ENCODE measurements around the gene PWP1.

PWP1 gene

DNA sequence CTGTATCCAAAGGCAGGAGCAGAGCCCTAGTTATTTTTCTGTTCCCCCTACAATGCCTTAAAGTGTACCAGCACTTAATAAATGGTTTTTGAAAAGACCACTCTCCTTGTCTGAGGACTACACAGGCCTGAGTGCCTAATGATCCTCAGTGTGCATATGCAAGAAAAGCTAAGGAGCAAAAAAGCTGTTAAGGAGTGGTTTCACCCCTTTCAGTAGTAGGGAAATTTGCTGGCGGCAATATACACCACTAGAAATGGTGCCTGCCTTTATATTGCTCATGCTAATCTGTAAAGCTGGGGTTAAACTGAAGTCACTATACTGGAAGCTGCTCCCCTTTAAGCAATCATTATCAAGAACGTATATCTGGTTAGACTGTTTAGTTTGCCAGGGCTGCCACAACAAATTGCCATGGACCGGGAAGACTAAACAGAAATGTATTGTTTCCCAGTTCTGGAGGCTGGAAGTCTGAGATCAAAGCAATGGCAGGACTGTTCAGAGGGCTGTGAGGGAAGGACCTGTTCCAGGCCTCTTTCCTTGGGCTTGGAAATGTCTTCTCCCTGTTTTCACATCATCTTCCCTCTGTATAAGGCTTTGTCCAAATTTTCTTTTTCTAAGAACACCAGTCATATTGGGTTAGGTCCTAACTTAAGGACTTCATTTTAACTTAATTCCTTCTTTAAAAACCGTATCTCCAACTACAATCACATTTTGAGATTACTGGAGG lies 45.2 kb downstream of the PWP1 start:
- no peaks in the 10 kb centered on the region for H3K9me3 ChIP-seq (ENCODE audit: control insufficient read depth in 1 of 2, low read length in 2 of 2)
- H3K4me3 ChIP-seq (ENCODE audit: low read depth in 1 of 2, low read length in 2 of 2): no peak overlapping the region
- H3K9ac ChIP-seq (ENCODE audit: low read depth in 1 of 2, low read length in 2 of 2): no peak overlapping the region
- H3K36me3 ChIP-seq (ENCODE audit: control insufficient read depth in 1 of 2, insufficient read depth in 2 of 2, low read length in 2 of 2): peaks cover 27 to 32% of the 10 kb centered on the region in 2 donors
- H3K27ac ChIP-seq (ENCODE audit: low read depth, low read length): no peak overlapping the region
- no peaks in the 10 kb centered on the region for H3K27me3 ChIP-seq (ENCODE audit: control insufficient read depth in 1 of 2, insufficient read depth in 2 of 2, low read length in 2 of 2)
- no peaks in the 10 kb centered on the region for H3K4me1 ChIP-seq (ENCODE audit: control insufficient read depth in 1 of 2, insufficient read depth in 2 of 2, low read length in 2 of 2)

DNA sequence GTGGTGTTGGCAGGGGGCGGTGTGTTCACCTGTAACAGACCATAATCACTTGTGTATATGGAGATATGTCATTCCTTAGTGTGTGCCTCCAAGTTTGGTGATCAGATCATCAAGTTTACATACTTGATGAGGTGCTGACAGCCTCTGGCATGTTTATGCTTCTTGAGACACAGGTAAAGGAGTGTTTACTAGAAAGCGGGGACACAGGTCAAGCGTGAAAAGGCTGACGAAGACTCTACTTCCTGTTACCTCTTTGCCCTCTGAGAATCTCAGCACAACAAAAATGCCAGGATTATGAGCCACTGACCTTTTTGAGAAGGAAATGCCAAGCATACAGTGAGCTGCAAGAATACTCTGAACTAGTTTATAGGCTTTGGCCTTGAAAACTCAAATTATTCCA lies 45.8 kb downstream of the PWP1 start:
- H3K9ac ChIP-seq (ENCODE audit: low read depth in 1 of 2, low read length in 2 of 2): no peak overlapping the region
- no peaks in the 10 kb centered on the region for H3K27me3 ChIP-seq (ENCODE audit: control insufficient read depth in 1 of 2, insufficient read depth in 2 of 2, low read length in 2 of 2)
- H3K36me3 ChIP-seq (ENCODE audit: control insufficient read depth in 1 of 2, insufficient read depth in 2 of 2, low read length in 2 of 2): peaks cover 28 to 38% of the 10 kb centered on the region in 2 donors
- H3K9me3 ChIP-seq (ENCODE audit: control insufficient read depth in 1 of 2, low read length in 2 of 2): no peaks in the 10 kb centered on the region
- H3K4me3 ChIP-seq (ENCODE audit: low read depth in 1 of 2, low read length in 2 of 2): no peak overlapping the region
- no peak overlapping the region for H3K27ac ChIP-seq (ENCODE audit: low read depth, low read length)
- H3K4me1 ChIP-seq (ENCODE audit: control insufficient read depth in 1 of 2, insufficient read depth in 2 of 2, low read length in 2 of 2): no peaks in the 10 kb centered on the region

DNA sequence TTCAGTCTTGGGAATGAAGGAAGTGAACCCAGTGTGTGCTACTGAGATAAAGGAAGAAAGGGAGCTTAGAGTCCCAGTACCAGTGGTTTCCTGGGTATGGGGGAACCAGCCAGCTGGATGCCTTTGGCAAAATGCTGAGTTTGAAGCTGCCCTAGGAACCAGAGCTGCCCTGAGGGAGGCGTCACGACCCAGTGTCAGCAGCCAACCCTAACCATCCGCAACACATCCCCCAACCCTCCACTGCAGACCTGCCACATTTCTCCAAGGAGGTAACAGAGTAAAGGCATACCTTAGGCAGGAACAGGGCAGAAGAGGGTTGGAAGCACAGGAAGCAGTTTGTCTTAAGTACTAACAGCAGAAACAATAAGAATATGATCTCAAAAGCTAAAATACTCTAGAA lies 46.8 kb downstream of the PWP1 start:
- no peak overlapping the region for H3K4me3 ChIP-seq (ENCODE audit: low read depth in 1 of 2, low read length in 2 of 2)
- H3K27me3 ChIP-seq (ENCODE audit: control insufficient read depth in 1 of 2, insufficient read depth in 2 of 2, low read length in 2 of 2): no peaks in the 10 kb centered on the region
- H3K9ac ChIP-seq (ENCODE audit: low read depth in 1 of 2, low read length in 2 of 2): no peak overlapping the region
- H3K9me3 ChIP-seq (ENCODE audit: control insufficient read depth in 1 of 2, low read length in 2 of 2): no peaks in the 10 kb centered on the region
- H3K27ac ChIP-seq (ENCODE audit: low read depth, low read length): no peak overlapping the region
- peaks cover 34 to 48% of the 10 kb centered on the region in 2 donors for H3K36me3 ChIP-seq (ENCODE audit: control insufficient read depth in 1 of 2, insufficient read depth in 2 of 2, low read length in 2 of 2)
- no peaks in the 10 kb centered on the region for H3K4me1 ChIP-seq (ENCODE audit: control insufficient read depth in 1 of 2, insufficient read depth in 2 of 2, low read length in 2 of 2)

DNA sequence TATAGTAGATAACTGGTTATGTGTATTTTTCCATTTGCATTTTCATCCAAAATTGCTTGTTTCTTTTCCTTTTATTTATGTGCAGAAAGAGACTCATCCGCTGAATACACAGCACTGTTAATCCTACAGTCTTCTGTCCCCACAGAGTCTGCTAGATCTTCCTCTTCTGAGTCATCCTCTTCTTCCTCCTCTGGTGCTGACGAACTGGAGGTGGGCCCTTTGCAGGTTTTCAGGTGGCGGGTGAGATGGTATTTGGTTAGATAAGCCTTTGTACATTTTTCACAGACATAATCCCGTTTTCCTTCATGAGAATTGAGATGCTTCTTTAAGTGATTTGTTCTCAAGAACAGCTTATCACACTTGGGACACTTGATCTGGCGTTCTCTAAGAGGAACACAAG lies 48.5 kb downstream of the PWP1 start:
- Histone ChIP-seq H3K36me3 (ENCODE audit: control insufficient read depth in 1 of 2, insufficient read depth in 2 of 2, low read length in 2 of 2) (peaks cover 49 to 65% of the 10 kb centered on the region in 2 donors), H3K4me1 (ENCODE audit: control insufficient read depth in 1 of 2, insufficient read depth in 2 of 2, low read length in 2 of 2) (no peaks in the 10 kb centered on the region), H3K4me3 (ENCODE audit: low read depth in 1 of 2, low read length in 2 of 2) (no peak overlapping the region), H3K27ac (ENCODE audit: low read depth, low read length) (no peak overlapping the region), H3K9ac (ENCODE audit: low read depth in 1 of 2, low read length in 2 of 2) (no peak overlapping the region), H3K9me3 (ENCODE audit: control insufficient read depth in 1 of 2, low read length in 2 of 2) (no peaks in the 10 kb centered on the region), H3K27me3 (ENCODE audit: control insufficient read depth in 1 of 2, insufficient read depth in 2 of 2, low read length in 2 of 2) (no peaks in the 10 kb centered on the region)

- no peaks in the 10 kb centered on the region for H3K4me1 ChIP-seq (ENCODE audit: control insufficient read depth in 1 of 2, insufficient read depth in 2 of 2, low read length in 2 of 2)
- peaks cover 55 to 81% of the 10 kb centered on the region in 2 donors for H3K36me3 ChIP-seq (ENCODE audit: control insufficient read depth in 1 of 2, insufficient read depth in 2 of 2, low read length in 2 of 2)
- no peaks in the 10 kb centered on the region for H3K27me3 ChIP-seq (ENCODE audit: control insufficient read depth in 1 of 2, insufficient read depth in 2 of 2, low read length in 2 of 2)
Observed at GRCh38 chr12:107735763-107736162, 50.2 kb downstream of the PWP1 start.

GRCh38 chr12:107736914-107737313 lies 51.3 kb downstream of the PWP1 start:
- H3K27ac ChIP-seq (ENCODE audit: low read depth, low read length): no peak overlapping the region
- no peaks in the 10 kb centered on the region for H3K9me3 ChIP-seq (ENCODE audit: control insufficient read depth in 1 of 2, low read length in 2 of 2)
- no peak overlapping the region for H3K4me3 ChIP-seq (ENCODE audit: low read depth in 1 of 2, low read length in 2 of 2)
- H3K27me3 ChIP-seq (ENCODE audit: control insufficient read depth in 1 of 2, insufficient read depth in 2 of 2, low read length in 2 of 2): no peaks in the 10 kb centered on the region
- no peaks in the 10 kb centered on the region for H3K4me1 ChIP-seq (ENCODE audit: control insufficient read depth in 1 of 2, insufficient read depth in 2 of 2, low read length in 2 of 2)
- no peak overlapping the region for H3K9ac ChIP-seq (ENCODE audit: low read depth in 1 of 2, low read length in 2 of 2)
- H3K36me3 ChIP-seq (ENCODE audit: control insufficient read depth in 1 of 2, insufficient read depth in 2 of 2, low read length in 2 of 2): peaks cover 66 to 92% of the 10 kb centered on the region in 2 donors

More at GRCh38 chr12:107735763-107736162, 50.2 kb downstream of the PWP1 start:
- Histone ChIP-seq H3K9me3 (ENCODE audit: control insufficient read depth in 1 of 2, low read length in 2 of 2) (no peaks in the 10 kb centered on the region), H3K4me3 (ENCODE audit: low read depth in 1 of 2, low read length in 2 of 2) (no peak overlapping the region), H3K9ac (ENCODE audit: low read depth in 1 of 2, low read length in 2 of 2) (no peak overlapping the region), H3K27ac (ENCODE audit: low read depth, low read length) (no peak overlapping the region)

DNA sequence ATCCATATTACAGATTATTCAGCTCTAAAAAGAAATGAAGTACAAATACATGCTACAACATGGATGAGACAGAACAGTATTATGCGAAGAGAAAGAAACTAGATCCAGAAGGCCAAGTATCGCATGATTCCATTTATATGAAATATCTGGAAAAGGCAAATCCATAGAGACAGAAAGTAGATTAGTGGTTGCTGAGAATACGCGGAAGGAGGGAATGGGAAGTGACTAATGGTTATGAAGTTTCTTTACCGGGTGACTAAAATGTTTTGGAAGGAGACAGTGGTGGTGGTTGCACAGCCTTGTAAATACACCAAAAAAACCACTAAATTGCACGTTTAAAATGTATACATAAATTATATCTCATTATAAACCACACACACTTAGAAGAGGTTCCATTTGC lies 62.9 kb downstream of the PWP1 start:
- Histone ChIP-seq H3K36me3 (ENCODE audit: control insufficient read depth in 1 of 2, insufficient read depth in 2 of 2, low read length in 2 of 2) (peaks cover 33 to 78% of the 10 kb centered on the region in 2 donors), H3K4me3 (ENCODE audit: low read depth in 1 of 2, low read length in 2 of 2) (no peak overlapping the region), H3K9me3 (ENCODE audit: control insufficient read depth in 1 of 2, low read length in 2 of 2) (no peaks in the 10 kb centered on the region), H3K4me1 (ENCODE audit: control insufficient read depth in 1 of 2, insufficient read depth in 2 of 2, low read length in 2 of 2) (peaks cover 0 to 2% of the 10 kb centered on the region in 2 donors), H3K9ac (ENCODE audit: low read depth in 1 of 2, low read length in 2 of 2) (no peak overlapping the region), H3K27ac (ENCODE audit: low read depth, low read length) (no peak overlapping the region), H3K27me3 (ENCODE audit: control insufficient read depth in 1 of 2, insufficient read depth in 2 of 2, low read length in 2 of 2) (no peaks in the 10 kb centered on the region)

GRCh38 chr12:107749083-107749482 lies 63.5 kb downstream of the PWP1 start:
- Histone ChIP-seq H3K9me3 (ENCODE audit: control insufficient read depth in 1 of 2, low read length in 2 of 2) (no peaks in the 10 kb centered on the region), H3K27me3 (ENCODE audit: control insufficient read depth in 1 of 2, insufficient read depth in 2 of 2, low read length in 2 of 2) (no peaks in the 10 kb centered on the region), H3K4me1 (ENCODE audit: control insufficient read depth in 1 of 2, insufficient read depth in 2 of 2, low read length in 2 of 2) (peaks cover 0 to 2% of the 10 kb centered on the region in 2 donors), H3K27ac (ENCODE audit: low read depth, low read length) (no peak overlapping the region), H3K4me3 (ENCODE audit: low read depth in 1 of 2, low read length in 2 of 2) (no peak overlapping the region), H3K9ac (ENCODE audit: low read depth in 1 of 2, low read length in 2 of 2) (no peak overlapping the region), H3K36me3 (ENCODE audit: control insufficient read depth in 1 of 2, insufficient read depth in 2 of 2, low read length in 2 of 2) (peaks cover 32 to 78% of the 10 kb centered on the region in 2 donors)

DNA sequence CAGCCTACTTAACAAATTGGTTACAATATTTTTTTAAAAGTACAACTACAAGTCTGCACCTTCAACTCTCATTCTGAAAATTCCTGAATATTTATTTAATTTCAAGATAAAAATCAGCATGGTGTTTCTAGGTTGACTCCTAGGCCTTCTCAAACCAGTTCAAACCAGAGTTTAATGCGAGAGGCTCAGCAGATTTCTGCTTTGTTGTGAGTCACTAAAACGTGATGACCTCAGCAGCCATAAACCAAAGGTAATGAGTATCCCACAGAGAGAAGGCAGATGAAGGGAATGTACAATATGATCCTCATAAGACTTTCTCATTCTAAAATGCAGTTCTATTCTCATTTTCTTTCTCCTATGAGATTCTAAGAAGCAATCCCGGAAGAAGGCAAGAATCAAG lies 73.8 kb downstream of the PWP1 start:
- Histone ChIP-seq H3K9me3 (ENCODE audit: control insufficient read depth in 1 of 2, low read length in 2 of 2) (no peaks in the 10 kb centered on the region), H3K27ac (ENCODE audit: low read depth, low read length) (peak overlapping the region; percentile 60), H3K4me1 (ENCODE audit: control insufficient read depth in 1 of 2, insufficient read depth in 2 of 2, low read length in 2 of 2) (peaks cover 17 to 26% of the 10 kb centered on the region in 2 donors), H3K9ac (ENCODE audit: low read depth in 1 of 2, low read length in 2 of 2) (peak overlapping the region; percentile 6 to 86), H3K4me3 (ENCODE audit: low read depth in 1 of 2, low read length in 2 of 2) (peak overlapping the region; percentile 79 to 93), H3K27me3 (ENCODE audit: control insufficient read depth in 1 of 2, insufficient read depth in 2 of 2, low read length in 2 of 2) (no peaks in the 10 kb centered on the region), H3K36me3 (ENCODE audit: control insufficient read depth in 1 of 2, insufficient read depth in 2 of 2, low read length in 2 of 2) (peaks cover 16 to 30% of the 10 kb centered on the region in 2 donors)

DNA sequence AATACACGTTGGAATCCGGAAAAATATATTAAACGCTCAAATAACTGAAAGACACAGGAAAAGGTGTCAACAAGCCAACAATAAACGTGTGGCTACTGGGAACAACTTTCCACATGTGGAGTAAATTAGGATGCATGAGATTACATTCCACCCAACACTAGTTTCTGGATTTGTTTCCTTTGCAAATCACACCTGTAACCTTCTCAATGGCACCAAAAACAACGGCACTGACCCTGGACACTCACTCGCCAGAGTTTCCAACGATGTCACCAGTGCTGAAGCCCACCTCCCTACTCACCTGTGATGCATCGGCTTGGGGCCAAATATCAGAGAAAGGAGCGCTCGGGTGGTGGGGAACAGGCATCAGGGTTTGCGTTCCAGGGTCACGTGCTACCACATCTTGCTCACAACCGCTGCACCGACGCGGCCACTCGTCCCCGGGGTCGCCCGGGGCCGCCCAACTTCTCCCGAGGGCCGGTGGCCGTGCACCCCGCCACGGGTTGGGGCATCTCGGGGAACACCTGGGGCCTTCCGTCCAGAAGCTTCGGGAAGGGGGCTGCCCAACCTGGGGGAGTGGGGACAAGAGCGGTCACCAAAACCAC lies 74.7 kb downstream of the PWP1 start:
- Histone ChIP-seq H3K27ac (ENCODE audit: low read depth, low read length) (peak overlapping the region; percentile 60), H3K9ac (ENCODE audit: low read depth in 1 of 2, low read length in 2 of 2) (peak overlapping the region; percentile 78 to 86), H3K9me3 (ENCODE audit: control insufficient read depth in 1 of 2, low read length in 2 of 2) (no peaks in the 10 kb centered on the region), H3K36me3 (ENCODE audit: control insufficient read depth in 1 of 2, insufficient read depth in 2 of 2, low read length in 2 of 2) (peaks cover 8 to 22% of the 10 kb centered on the region in 2 donors), H3K27me3 (ENCODE audit: control insufficient read depth in 1 of 2, insufficient read depth in 2 of 2, low read length in 2 of 2) (no peaks in the 10 kb centered on the region), H3K4me3 (ENCODE audit: low read depth in 1 of 2, low read length in 2 of 2) (peak overlapping the region; percentile 79 to 93), H3K4me1 (ENCODE audit: control insufficient read depth in 1 of 2, insufficient read depth in 2 of 2, low read length in 2 of 2) (peaks cover 17 to 26% of the 10 kb centered on the region in 2 donors)
